HG03039 (cell line): Measurements from ENCODE around the gene PITHD1.
"Not testable (repeated sequence)": the region's sequence is repeated elsewhere in the genome, so short reads cannot be mapped to it uniquely, and the experiment has no call there.

Source experiments
- ATAC-seq: cut with Tn5 transposase; IDR thresholded peaks from one replicate; pipeline ENCODE4 v1.9.1; 2021; ENCODE audit warnings: mild to moderate bottlenecking, moderate library complexity; ENCODE audit not compliant: unreplicated experiment

The PITHD1 gene

DNA sequence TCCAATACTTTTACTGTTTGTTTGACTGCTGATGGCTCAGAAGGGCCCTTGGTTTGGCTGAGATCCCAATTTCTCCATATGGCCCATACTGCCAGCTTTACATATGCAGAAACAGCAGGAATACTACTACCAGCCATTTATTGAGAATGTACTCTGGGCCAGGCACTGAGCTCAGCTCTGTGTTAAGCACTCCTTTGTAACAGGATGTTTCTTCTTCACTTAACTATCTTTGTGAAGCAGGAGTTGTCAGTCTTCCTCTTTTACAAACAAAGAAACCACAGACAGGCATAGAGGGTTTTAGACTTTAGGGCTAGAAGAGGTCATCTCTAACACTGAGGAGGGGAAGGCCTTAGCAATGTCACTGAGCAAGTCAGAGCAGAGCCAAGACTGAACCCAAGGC lies 38.7 kb downstream of the PITHD1 start:
- ATAC-seq, result no peak

DNA sequence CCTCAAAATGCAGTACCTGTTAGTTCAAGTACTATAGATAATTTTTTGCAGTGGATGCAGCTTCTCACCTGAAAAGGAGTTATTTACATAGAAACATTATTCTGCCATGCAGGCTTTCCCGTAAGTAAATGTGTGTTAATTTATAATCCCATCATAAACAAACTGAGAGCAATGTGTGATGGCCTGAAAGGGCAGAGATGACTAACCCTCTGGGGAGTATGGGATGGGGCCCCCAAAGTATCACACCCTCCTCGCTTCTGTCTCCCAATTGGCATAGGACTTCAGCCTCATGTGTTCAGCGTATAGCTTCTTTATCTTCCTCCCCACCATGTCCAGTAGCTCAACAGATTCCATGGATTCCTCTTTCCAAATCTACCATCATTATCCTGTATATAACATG lies 39.4 kb downstream of the PITHD1 start:
- no peak for ATAC-seq

- no peak for ATAC-seq
These were observed 45.5 kb downstream of the PITHD1 start for GRCh38 chr1:23823767-23824166.

DNA sequence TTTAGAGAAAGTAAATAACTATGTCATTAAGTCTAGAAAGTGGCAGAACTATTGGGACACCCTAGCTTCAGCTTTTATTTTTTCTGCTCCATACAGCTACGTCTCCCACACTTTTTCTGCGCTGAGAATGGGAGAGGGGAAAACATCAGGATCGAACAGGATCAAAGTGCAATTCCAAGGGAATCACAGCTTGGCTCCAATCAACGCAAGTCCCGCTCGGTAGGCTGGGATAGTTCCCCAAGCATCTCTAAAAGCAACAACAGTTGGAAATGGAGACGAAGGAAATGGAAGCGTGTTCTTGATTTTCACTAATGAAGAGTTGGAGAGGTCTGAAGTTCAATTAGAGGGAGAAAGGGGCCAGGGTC lies 46.5 kb downstream of the PITHD1 start:
- no peak for ATAC-seq

GRCh38 chr1:23825076-23825761 lies 47.0 kb downstream of the PITHD1 start, which contains the start of gene HMGCL:
Gene HMGCL, minus strand, starts transcription at chr1:23825429. Its CDS starts 14 bp downstream, at chr1:23825415.
- peak; percentile 87 for ATAC-seq

DNA sequence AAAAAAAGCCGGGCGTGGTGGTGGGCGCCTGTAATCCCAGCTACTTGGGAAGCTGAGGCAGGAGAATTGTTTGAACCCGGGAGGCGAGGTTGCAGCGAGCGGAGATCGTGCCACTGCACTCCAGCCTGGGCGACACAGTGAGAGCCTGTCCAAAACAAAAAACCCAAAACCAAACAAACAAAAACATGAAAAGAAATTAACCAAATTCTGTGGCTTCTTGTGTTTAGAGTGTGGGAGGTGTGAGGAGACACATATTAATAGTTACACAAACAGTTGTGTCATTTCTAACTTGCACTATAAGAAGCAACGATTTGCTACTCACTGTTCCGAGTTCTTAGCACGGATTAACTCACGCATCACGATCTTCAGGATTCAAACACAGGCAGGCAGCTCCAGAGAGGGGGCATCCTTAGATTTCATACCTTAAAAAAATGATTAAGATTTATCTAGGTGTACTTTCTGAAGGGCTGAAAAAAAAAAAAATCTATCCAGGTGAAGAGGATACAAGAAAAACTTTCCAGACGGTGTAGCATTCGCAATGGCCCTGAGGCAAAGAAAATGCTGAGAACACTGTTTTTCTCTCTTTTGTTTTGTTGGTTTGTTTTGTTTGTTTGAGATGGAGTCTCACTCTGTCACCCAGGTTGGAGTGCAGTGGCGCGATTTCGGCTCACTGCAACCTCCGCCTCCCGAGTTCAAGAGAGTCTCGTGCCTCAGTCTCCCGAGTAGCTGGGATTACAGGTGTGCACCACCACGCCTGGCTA lies 47.7 kb downstream of the PITHD1 start:
- no peak for ATAC-seq

DNA sequence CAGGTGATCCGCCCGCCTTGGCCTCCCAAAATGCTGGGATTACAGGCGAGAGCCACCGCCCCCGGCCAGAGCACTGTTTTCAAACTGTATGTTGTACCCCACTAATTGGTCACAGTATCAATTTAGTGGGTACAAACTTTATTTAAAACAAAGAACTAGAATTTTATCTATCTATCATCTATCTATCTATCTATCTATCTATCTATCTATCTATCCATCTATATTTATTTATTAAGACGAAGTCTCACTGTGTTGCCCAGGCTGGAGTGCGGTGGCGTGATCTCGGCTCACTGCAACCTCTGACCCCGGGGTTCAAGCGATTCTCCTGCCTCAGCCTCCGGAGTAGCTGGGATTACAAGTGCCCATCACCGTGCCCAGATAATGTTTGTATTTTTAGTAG lies 48.4 kb downstream of the PITHD1 start:
- ATAC-seq, result not testable (repeated sequence)

GRCh38 chr1:23827717-23828116 lies 49.5 kb downstream of the PITHD1 start:
- no peak for ATAC-seq

DNA sequence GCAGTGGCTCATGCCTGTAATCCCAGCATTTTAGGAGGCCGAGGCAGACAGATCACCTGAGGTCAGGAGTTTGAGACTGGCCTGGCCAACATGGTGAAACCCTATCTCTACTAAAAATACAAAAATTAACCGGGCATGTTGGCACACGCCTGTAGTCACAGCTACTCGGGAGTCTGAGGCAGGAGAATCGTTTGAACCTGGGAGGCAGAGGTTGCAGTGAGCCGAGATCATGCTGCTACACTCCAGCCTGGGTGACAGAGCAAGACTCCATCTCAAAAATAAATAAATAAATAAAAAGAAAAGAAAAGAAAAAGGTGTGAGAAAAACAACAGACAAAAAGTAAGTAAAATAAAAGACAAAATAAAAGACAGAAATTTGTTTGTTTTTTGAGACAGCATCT lies 55.9 kb downstream of the PITHD1 start:
- not testable (repeated sequence) for ATAC-seq

- no peak for ATAC-seq
These were observed 57.8 kb downstream of the PITHD1 start for GRCh38 chr1:23836037-23836436.
